HL-60 (cell line): ENCODE measurements around the gene SDK1.

Source experiments
- CTCF ChIP-seq: IDR thresholded peaks from one replicate; pipeline ENCODE4 v1.5.1; 2011; ENCODE audit warnings: low read length, control low read depth, inconsistent platforms; ENCODE audit not compliant: insufficient read depth
- POLR2AphosphoS5 ChIP-seq: IDR thresholded peaks from 2 replicates; pipeline ENCODE4 v1.6.1; 2012; ENCODE audit warnings: low read depth
- REST ChIP-seq: IDR thresholded peaks from 2 replicates; pipeline ENCODE4 v1.6.1; 2012; ENCODE audit warnings: low read depth; ENCODE audit not compliant: insufficient replicate concordance
- SPI1 ChIP-seq: IDR thresholded peaks from 2 replicates; pipeline ENCODE4 v1.6.1; 2012; ENCODE audit warnings: low read depth, mild to moderate bottlenecking, borderline replicate concordance

- TF ChIP-seq POLR2AphosphoS5: no peak
- no peak for TF ChIP-seq REST
- TF ChIP-seq CTCF: no peak
- TF ChIP-seq SPI1: no peak
Measured at GRCh38 chr7:3973264-3973663, 672.2 kb downstream of the SDK1 start.
